C1 segment of cervical spinal cord (tissue), 14 donors: Measurements from ENCODE around the gene LIPI.
"Not testable (repeated sequence)": the region's sequence is repeated elsewhere in the genome, so short reads cannot be mapped to it uniquely, and the experiment has no call there.

Experiments used
- DNase-seq, 14 donors: peaks; one replicate each; lab custom pipeline; 2025; lab: John Stamatoyannopoulos, UW

The LIPI gene

DNA sequence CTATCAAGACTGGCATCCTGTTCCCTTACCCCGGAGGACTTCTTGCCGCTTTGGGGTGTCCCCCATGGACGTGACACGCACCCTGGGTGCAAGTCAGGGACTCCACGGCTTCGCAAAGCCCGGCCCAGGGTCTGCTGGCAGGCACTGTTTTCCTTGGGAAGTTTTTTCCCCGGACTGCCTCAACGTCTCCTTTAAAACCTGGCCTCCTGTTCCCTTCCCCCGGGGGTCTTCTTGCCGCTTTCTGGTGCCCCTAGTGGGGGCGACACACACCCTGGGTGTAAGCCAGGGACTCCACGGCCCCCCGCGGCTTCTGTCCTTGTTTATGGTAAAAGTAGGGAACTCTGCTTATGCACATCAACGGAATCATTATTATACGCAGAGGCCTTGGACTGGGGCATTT, 136.6 kb downstream of the LIPI start:
- DNase-seq = no peak

DNA sequence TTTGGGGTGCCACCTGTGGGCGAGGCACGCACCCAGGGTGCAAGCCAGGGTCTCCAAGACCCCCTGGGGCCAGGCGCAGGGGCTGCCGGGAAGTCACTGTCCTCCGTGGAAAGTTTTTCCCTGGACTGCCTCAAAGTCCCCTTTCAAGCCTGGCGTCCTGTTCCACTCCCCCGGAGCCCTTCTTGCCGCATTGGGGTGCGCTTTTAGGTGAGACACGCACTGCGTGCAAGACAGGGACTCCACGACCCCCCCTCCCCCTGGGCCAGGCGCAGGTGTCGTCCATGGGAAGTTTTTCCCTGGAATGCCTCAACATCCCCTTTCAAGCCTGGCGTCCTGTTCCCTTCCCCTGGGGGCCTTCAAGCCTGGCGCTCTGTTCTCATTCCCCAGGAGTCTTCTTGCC, 137.1 kb downstream of the LIPI start:
- DNase-seq = no peak

DNA sequence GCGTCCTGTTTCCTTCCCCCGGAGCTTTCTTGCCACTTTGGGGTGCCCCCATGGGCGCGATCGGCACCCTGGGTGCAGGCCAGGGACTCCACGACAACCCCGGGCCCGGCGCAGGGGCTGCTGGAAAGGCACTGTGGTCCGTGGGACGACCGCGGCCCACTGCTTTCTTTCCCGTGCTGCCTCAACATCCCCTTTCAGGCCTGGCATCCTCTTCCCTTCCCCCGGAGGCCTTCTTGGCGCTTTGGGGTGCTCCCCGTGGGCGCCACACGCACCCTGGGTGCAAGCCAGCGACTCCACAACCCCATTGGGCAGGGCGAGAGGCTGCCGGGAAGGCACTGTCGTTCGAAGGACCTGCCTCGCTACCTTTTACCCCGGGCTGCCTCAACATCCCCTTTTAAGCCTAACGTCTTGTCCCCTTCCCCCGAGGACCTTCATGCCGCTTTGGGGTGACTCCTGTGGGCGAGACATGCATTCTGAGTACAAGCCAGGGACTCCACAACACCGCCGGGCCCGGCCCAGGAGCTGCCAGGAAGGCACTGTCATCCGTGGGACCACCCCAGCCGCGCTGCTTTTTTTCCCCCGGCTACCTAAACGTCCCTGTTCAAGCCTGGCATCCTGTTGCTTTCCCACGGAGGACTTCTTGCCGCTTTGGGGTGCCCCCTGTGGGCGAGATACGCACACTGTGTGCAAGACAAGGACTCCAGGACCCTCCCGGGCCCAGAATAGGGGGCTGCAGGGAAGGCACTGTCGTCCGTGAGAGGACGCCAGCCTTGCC, 137.8 kb downstream of the LIPI start:
- DNase-seq = no peak

DNA sequence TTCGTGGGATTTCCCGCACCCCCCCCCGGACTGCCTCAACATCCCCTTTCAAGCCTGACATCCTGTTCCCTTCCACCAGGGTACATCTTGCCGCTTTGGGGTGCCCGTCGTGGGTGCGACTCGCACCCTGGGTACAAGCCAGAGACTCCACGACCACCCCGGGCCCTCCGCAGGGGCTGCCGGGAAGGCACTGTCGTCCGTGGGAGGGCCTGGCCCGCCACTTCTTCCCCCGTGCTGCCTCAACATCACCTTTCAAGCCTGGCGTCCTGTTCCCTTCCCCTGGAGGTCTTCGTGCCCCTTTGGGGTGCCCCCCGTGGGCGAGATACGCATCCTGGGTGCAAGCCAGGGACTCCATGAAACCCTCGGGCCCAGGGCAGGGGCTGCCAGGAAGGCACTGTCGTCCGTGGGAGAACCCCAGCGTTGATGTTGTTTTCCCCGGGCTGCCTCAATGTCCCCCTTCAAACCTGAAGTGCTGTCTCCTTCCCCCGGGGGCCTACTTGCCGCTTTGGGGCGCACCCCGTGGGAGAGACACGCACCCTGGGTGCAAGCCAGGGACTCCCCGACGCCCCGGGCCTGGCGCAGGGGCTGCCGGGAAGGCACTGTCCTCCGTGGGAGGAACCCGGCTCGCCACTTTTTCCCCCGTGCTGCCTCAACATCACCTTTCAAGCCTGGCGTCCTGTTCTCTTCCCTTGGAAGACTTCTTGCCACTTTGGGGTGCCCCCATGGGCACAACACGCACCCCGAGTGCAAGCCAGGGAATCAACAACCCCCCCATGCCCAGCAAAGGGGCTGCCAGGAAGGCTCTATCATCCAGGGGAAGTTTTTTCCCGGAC, 138.6 kb downstream of the LIPI start:
- DNase-seq = no peak

DNA sequence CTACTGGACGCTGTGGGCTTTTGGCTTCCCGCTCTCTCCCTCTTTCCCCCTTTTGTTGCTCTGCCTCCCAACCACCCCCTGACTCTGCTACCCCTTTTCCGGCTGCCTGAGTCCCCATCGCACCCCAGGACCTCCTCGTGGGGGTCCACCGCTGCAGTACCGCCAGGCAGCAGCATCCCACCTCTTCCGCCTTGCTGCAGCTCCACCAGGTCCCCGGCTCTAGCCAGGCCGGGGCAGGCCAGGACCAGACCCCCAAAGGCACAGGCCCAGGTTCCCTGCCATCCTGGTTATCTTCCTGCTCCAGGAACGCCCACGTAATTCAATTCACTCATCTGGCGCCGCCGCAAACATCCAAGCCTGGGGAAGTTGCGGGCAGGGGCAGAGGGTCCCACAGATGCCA, 139.8 kb downstream of the LIPI start:
- DNase-seq = no peak

DNA sequence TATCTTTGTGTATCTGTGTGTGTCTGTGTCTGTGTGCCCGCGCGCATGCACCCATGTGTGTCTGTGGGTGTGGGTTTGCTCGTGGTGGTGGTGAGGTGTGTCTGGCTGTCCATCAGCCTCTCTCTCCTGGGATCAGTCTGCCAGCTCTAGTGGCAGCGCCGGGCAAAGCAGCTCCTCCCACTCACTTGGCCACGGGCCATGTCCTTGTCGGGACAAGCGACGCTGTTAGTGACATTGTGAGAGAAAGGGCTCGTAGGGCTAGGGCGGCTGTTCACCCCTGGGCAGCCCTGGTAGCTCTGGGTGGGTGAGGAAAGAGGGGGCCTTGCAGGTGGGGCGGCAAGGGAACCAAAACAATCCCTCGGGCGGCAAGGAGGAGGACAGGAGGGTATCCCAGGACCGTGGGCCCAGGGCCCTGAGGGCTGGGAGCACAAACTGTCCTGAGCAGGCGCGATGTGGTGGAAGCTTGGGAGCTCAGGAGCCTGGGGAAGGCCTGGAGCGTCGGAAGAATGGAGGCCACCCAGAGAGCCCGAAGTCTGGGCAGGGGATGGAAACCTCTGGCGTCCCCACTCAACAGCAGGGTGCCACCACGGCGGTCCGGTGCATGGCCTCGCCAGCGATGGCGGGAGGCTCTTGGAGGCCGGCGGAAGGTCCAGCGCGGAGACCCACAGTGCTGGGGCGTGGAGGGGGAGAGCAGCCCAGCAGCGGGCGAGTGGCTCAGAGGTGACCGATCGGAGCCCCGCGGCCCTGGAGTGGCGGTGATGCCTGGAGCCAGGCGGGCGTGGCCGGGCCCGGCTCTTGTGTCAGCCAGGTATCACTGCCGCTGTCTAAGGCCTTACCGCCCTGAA, 140.5 kb downstream of the LIPI start:
- DNase-seq = no peak

DNA sequence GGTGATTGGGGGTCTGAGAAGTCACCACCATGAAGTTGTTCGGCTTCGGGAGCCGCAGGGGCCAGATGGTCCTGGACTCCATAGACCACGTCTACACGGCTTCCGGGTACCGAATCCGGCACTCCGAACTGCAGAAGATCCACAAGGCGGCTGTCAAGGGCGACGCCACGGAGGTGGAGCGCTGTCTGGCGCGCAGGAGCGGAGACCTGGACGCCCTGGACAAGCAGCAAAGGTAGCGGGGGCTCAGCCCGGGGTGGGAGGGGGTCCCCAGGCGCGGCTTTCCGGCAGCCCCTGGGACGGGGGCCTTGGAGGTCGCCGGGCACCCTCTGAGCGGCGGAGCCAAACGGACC, 146.5 kb downstream of the LIPI start:
- no peak for DNase-seq

DNA sequence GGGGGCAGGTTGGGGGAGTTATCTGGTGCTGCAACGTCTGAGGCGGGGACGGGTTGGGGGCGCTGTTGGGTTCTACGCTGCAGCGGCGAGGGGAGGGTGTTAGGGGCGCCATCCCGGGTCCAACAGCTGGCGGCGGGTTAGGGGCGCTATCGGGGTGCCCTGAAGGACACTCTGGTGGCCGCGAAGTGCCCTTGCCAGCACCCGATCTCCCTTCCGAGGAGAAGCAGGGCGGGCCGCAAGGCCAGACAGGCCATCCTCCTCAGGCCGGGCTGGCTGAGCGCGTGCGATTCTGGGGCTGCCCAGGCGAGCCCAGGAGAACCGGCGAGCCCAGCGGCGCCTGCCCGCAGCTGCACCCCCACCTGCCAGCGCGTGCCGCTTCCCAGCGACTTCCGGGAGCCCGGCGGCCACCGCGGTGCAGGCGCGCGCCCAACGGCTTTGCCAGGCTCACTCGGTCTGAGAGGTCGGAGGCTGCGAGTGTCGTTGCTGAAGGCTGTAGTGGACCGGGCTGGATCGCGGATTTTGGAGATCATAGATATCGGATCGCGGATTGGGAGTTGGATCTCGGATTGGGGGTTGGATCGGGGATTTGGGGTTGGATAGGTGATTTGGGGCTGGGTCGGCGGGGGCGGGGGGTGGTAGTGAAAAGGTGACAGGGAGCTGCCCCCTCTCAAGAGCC, 147.0 kb downstream of the LIPI start:
- DNase-seq = peak in 1 of 14 donors; percentile 10

DNA sequence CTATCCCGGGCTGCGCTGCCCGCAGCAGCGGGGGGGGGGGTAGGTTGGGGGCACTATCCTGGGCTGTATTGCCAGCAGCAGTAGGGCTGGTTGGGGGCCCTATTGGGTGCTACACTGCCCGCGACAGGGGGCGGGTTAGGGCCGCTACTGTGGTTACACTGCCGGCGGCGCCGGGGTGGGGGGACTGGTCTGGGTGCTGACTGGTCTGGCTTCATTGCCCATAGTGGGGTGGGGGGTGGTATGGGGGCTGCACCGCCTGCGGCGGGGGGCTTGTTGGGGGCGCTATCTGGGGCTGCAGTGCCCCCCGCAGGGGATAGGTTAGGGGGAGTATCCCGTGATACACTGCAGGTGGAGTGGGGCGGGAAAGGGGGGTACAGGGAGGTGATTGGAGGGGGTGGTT, 148.1 kb downstream of the LIPI start:
- not testable (repeated sequence) for DNase-seq

DNA sequence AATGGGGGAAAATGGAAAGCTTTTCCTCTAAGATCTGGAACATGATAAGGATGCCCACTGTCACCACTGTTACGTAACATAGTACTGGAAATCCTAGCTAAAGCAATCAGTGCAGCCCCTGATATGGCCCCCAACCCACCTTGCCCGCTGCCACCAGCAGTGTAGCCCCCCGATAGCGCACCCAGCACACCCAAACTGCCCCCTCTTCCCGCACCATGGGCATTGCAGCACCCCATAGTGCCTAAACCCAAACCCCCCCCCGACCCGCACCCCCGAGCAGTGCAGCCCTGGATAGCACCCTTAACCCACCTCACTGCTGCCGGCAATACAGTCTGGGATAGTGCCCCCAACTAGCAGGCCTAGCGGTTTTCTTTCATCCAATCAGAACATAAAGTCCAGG, 148.9 kb downstream of the LIPI start:
- DNase-seq = not testable (repeated sequence)

DNA sequence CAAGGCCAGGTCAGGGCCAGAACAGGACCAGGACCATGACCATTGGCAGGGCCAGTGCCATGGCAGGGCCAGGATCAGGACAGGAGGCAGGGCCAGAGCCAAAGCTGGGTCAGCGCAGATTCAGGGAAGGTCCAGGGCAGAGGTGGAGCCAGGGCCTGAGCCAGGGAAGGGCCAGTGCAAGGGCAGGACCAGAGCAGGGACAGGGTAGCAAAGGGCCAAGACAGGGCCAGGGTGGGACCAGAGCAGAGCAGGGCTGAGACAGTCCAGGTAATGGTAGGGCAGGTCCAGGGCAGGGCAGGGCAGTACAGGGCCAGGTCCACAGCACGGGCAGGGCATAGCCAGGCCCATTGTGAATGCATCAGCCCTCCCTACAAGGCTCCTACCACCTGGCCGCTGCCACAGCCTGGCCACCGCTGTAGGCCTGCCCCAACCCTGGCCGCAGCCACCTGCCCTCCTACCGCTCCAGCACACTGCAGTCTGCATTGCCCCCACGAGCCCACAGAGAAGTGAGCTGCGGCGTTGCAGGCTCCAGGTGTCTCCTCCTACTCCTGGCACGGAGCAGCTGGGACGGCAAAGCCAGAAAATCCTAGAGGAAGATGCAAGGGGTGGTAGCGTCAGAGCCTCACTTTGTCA, 151.6 kb downstream of the LIPI start:
- DNase-seq = not testable (repeated sequence)
